ENCODE data around the gene ZSCAN26.

Gene ZSCAN26

DNA sequence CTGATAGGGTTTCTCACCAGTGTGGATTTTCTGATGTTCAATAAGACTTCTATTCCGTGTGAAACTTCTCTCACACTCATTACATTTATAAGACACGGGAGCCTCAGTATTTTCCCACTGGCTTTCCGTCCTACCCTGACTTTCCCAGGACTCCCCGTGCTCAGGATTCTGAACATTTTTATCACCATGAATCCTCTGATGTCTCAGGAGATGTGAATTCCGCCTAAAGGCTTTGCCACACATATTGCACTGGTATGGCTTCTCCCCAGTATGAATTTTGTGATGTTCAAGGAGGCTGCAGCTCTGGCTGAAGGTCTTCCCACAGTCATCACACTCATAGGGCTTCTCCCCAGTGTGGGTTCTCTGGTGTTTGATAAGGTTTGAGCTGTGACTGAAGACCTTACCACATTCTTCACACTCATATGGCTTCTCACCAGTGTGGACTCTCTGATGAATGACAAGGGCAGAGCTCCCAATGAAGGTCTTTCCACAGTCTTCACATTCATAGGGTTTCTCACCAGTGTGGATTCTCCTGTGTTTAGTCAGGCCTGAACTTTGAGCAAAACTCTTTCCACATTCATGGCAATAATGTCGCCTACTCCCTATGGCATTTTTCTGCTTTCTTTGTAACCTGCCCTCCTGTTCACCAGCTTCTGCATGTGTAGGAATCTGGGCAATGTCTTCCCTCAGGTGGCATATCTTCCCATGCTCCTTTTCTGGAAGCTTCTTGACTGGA lies 21.6 kb upstream of the ZSCAN26 start:
- no peak for TF ChIP-seq GATA2 (IDR thresholded peaks at IDR 0.05; ENCODE audit: low read depth, low read length)
- no peak for TF ChIP-seq GATA3 (IDR thresholded peaks at IDR 0.05; ENCODE audit: low read depth, low read length)

DNA sequence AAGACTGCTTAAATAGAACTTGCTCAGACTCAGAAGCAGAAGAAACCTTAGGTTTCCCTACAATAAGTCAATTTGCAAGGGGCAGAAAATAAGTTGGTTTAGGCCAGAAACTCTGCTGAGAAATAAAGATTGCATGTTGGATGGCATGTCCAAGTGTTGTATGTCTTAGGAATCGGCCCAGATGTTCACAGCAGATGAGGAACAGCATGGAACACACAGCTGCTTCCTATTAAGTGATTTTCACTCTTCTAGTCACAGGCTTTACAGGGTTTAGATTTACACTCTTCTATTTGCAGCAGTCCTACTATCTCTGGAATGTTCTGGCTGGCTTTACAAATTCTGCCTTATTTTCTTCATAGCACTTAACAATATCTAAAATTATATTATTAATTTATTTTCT lies 18.0 kb upstream of the ZSCAN26 start:
- TF ChIP-seq GATA3 (IDR thresholded peaks at IDR 0.05; ENCODE audit: low read depth, low read length) (no peak), GATA2 (IDR thresholded peaks at IDR 0.05; ENCODE audit: low read depth, low read length) (no peak)

GRCh38 chr6:28250747-28251146 lies 16.2 kb upstream of the ZSCAN26 start:
- TF ChIP-seq GATA2 (IDR thresholded peaks at IDR 0.05; ENCODE audit: low read depth, low read length), result no peak
- TF ChIP-seq GATA3 (IDR thresholded peaks at IDR 0.05; ENCODE audit: low read depth, low read length), result no peak

DNA sequence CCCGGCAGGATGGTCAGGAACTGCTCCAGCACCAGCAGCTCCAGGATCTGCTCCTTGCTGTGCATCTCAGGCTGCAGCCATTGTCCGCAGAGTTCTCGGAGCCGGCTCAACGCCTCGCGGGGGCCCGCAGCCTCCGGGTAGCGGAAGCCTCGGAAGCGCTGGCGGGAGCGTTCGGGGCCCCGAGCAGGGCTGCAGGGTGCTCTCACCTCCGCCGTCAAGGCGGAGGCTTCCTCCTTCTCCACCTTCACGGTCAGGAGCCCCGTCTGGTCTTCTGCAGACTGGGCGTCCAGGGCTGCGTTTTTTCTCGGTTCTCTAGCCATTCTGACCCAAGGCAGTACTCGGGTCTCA lies 15.3 kb upstream of the ZSCAN26 start:
- no peak for TF ChIP-seq GATA3 (IDR thresholded peaks at IDR 0.05; ENCODE audit: low read depth, low read length)
- TF ChIP-seq GATA2 (IDR thresholded peaks at IDR 0.05; ENCODE audit: low read depth, low read length), result no peak

DNA sequence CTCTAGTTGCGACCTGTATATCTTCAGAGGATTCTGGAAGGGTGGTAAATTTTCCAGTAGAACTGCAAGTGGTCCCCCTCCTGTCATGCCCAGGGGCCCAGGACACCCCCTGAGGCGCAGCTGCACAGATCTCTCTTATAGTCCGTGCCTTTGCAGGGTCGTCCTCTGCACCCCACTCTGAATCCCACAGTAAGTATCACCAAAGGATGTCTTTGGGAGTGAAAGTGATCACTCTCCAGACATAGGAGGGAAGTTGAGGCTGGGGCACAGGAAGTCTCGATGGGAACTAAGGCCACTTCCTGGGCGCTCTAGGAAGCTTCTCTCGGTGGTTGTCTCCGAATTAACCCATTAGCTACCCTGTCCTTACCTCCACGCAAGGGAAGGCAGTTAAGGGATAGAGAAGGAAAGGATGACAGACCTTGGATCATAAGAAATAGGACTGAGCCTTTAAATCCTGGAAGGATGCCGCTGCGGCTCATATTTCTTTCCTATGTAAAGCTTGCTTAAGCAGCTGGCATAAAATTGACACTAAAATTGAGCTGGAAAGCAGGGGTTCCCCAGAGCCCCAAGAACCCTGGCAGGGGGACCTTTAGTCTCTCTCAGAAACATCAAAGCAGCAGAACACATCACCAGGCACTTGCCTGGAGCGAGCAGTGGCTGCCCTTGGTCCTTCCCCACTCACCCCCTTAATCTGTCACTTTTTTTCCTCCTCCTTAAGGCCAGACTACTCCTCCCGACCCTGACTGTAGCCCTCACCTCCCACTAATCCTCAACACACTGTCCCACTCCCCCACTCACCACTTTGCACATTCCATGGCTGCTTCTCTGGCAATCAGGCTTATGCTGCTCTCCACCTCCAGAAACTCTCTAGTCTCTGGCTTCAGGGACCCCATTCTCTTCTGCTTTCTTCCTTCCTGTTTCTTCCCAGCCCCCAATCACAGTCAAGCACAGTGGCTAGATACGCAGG lies 14.7 kb upstream of the ZSCAN26 start, which contains the start of gene ZKSCAN4:
Gene ZKSCAN4 (minus strand): TSS at position 261 of the 967 bp plus-strand sequence. CDS start 289 bp downstream, outside the sequence.
- no peak for TF ChIP-seq GATA2 (IDR thresholded peaks at IDR 0.05; ENCODE audit: low read depth, low read length)
- no peak for TF ChIP-seq GATA3 (IDR thresholded peaks at IDR 0.05; ENCODE audit: low read depth, low read length)

- no peak for TF ChIP-seq GATA3 (IDR thresholded peaks at IDR 0.05; ENCODE audit: low read depth, low read length)
- no peak for TF ChIP-seq GATA2 (IDR thresholded peaks at IDR 0.05; ENCODE audit: low read depth, low read length)
Observed at GRCh38 chr6:28254121-28254519, 12.8 kb upstream of the ZSCAN26 start.

- TF ChIP-seq GATA3 (IDR thresholded peaks at IDR 0.05; ENCODE audit: low read depth, low read length) (no peak), GATA2 (IDR thresholded peaks at IDR 0.05; ENCODE audit: low read depth, low read length) (no peak)
Observed at GRCh38 chr6:28257042-28257441, 9.9 kb upstream of the ZSCAN26 start.

GRCh38 chr6:28258877-28259777 lies 7.8 kb upstream of the ZSCAN26 start, which contains the start of gene NKAPL:
TSS of gene NKAPL (plus strand) at chr6:28259297. CDS start at chr6:28259372, 75 bp downstream.
- TF ChIP-seq GATA2 (IDR thresholded peaks at IDR 0.05; ENCODE audit: low read depth, low read length) (no peak), GATA3 (IDR thresholded peaks at IDR 0.05; ENCODE audit: low read depth, low read length) (no peak)

DNA sequence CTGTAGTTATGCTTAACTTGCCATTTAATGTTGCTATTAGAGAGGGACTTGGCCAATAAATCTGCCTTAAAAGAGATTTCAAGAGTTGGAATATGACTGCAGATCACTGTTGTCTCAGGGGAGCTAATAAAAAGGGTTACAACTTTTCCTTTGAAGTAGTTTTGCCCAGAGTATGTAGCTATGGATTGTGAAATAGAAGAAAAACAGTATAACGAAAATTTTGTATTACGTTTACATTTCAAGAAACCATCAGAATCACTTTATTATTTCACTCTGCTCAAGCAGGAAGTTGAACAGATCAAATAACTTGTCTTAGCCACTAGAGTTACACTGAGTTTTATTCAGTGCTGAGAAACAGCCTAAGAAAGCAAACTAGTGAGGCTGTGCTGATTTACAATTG lies 3.0 kb upstream of the ZSCAN26 start:
- TF ChIP-seq GATA2 (IDR thresholded peaks at IDR 0.05; ENCODE audit: low read depth, low read length) (no peak), GATA3 (IDR thresholded peaks at IDR 0.05; ENCODE audit: low read depth, low read length) (no peak)

DNA sequence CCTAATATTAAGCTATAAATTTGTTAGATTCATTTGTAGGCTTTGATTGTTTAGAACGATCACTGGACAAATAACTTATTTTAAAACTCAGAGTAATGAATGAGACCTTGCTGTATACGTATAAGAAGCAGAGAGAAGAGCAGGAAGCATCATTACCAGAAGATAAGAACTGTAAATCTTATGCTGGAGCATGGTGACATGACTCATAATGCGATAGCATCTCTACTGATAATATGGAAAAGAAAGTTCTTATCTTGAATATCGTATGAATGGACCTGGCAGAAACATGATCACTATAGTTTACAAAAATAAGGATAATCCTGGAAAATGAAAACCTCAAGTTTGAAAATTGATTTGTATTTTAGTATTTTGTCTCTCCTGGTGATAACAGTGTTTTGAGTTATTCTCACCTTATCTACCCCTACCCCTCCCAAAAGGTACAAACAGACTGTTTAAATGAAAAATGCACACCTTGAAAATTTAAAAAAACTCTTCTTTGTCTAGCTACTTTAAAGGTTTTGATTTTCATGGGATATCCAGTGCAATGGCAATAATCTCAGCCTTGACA lies 2.0 kb upstream of the ZSCAN26 start:
- TF ChIP-seq GATA2 (IDR thresholded peaks at IDR 0.05; ENCODE audit: low read depth, low read length), result no peak
- TF ChIP-seq GATA3 (IDR thresholded peaks at IDR 0.05; ENCODE audit: low read depth, low read length), result no peak

- TF ChIP-seq GATA2 (IDR thresholded peaks at IDR 0.05; ENCODE audit: low read depth, low read length) (no peak), GATA3 (IDR thresholded peaks at IDR 0.05; ENCODE audit: low read depth, low read length) (no peak)
Observed at GRCh38 chr6:28266563-28266961, 381 bp upstream of the ZSCAN26 start.

GRCh38 chr6:28267695-28268059 lies 734 bp downstream of the ZSCAN26 start:
- TF ChIP-seq GATA3 (IDR thresholded peaks at IDR 0.05; ENCODE audit: low read depth, low read length), result no peak
- no peak for TF ChIP-seq GATA2 (IDR thresholded peaks at IDR 0.05; ENCODE audit: low read depth, low read length)

DNA sequence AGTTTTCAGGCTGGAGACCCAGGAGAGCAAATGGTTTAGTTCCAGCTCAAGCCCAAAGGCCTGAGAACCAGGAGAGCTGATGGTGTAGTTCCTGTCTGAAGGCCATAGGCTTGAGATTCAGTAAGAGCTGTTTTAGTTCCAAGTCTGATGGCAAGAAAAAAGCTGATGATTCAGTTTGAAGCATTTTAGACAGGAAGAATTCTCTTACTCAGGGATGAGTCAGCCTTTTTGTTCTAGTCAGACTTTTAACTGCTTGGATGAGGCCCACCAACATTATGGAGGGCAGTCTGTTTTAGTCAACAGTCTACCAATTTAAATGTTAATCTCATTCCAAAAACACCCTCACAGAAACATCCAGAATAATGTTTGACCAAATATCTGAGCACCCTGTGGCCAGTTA lies 2.5 kb downstream of the ZSCAN26 start:
- TF ChIP-seq GATA2 (IDR thresholded peaks at IDR 0.05; ENCODE audit: low read depth, low read length), result no peak
- TF ChIP-seq GATA3 (IDR thresholded peaks at IDR 0.05; ENCODE audit: low read depth, low read length), result no peak
